Measurements from ENCODE around the gene IMPDH1. TPM values are rescaled to one million over a fixed set of nuclear protein-coding genes. Genes with fewer than 3 reads are reported as not detected.
A peak's percentile ranks its signal among the peaks of the same experiment; 100 is the strongest.

IMPDH1 gene
- total and polyA plus RNA-seq, 2 experiments from 2014 or later, result 34.7 to 70.5 TPM

DNA sequence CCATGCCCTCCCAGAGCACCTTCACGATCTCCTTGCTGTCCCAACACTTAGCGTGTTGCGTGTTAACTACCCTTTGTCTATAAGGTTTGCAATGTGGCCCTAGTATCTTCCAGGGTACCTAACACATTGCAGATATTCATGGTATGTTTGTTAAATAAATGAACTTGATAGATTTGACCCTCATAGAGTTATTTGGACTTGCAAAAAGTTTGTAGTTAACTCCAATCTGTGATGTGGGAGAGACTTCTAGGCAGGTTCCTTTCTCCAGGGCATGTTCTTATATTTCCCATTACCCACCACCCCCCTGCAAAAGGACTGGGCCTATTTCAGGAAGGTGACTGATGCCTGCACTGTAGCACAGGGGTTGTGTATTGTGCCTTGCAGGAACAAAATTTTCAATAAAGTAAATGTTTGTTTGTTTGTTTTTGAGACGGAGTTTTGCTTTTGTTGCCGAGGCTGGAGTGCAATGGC lies 46.5 kb upstream of the IMPDH1 start:
- H4K20me1 ChIP-seq (ENCODE audit: insufficient read depth, poor library complexity, severe bottlenecking), result no peaks in the 10 kb centered on the region
- TF ChIP-seq, protein P1, sequence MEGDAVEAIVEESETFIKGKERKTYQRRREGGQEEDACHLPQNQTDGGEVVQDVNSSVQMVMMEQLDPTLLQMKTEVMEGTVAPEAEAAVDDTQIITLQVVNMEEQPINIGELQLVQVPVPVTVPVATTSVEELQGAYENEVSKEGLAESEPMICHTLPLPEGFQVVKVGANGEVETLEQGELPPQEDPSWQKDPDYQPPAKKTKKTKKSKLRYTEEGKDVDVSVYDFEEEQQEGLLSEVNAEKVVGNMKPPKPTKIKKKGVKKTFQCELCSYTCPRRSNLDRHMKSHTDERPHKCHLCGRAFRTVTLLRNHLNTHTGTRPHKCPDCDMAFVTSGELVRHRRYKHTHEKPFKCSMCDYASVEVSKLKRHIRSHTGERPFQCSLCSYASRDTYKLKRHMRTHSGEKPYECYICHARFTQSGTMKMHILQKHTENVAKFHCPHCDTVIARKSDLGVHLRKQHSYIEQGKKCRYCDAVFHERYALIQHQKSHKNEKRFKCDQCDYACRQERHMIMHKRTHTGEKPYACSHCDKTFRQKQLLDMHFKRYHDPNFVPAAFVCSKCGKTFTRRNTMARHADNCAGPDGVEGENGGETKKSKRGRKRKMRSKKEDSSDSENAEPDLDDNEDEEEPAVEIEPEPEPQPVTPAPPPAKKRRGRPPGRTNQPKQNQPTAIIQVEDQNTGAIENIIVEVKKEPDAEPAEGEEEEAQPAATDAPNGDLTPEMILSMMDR (IDR thresholded peaks at IDR 0.05; ENCODE audit: poor library complexity), result no peak
- TF ChIP-seq EZH2phosphoT487 (IDR thresholded peaks at IDR 0.05; ENCODE audit: low read depth, severe bottlenecking, unreplicated experiment) (no peak), EZH2 (IDR thresholded peaks at IDR 0.05; ENCODE audit: borderline replicate concordance) (no peak)
- peaks cover 24% of the 10 kb centered on the region for H3K4me1 ChIP-seq (ENCODE audit: insufficient read depth)
- WGBS (ENCODE audit: low lambda C conversion rate, missing lambda C conversion rate), result 6% methylated on average over 5 of the region's 5 CpGs
- peak overlapping the region; percentile 59 for H2AFZ ChIP-seq
- H3K79me2 ChIP-seq, result peaks cover 51% of the 10 kb centered on the region
- no peaks in the 10 kb centered on the region for H3K9me3 ChIP-seq (ENCODE audit: low read depth)
- DNase-seq (ENCODE audit: low spot score), result no peak
- H3K27me3 ChIP-seq, result no peaks in the 10 kb centered on the region
- peak overlapping the region; percentile 88 for H3K4me3 ChIP-seq
- no peaks in the 10 kb centered on the region for H3K36me3 ChIP-seq (replicated peaks; ENCODE audit: insufficient read depth, low read depth)
- peak overlapping the region; percentile 99 for H3K27ac ChIP-seq
- H3K9me2 ChIP-seq (replicated peaks; ENCODE audit: insufficient read depth), result no peaks in the 10 kb centered on the region
- peak overlapping the region; percentile 94 for H3K4me2 ChIP-seq

DNA sequence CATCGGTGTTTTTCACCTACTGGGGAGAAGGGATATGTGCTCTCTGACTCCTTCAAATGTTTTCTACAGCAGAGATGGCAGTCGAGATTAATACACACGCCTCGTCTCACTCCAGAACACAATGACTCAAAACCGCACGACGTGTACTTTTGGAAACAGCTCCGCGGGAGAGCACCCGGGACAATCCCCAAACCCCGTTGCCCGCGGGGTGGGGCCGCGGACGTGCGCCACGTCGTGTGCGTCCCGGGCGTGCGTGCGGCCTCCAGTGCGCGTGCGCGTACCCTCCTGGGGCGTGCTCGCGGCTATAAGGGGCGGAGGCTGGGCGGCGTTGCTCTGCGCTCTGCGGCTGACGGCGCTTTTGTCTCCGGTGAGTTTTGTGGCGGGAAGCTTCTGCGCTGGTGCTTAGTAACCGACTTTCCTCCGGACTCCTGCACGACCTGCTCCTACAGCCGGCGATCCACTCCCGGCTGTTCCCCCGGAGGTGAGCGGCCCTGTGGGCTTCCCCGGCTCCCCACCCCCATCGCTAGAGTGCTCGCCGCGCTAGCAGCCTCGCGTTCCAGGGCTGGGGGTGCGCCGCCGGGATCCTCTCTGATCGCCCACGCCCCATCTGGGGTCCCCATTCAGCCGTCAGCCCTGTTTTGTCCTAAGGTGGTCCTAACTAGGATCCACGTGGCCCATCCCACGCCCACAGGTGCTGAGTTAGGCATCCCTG lies 45.9 kb upstream of the IMPDH1 start, which contains the start of gene HILPDA:
Gene HILPDA (plus strand): TSS at position 336 of the 712 bp plus-strand sequence. CDS start 1,391 bp downstream, outside the sequence.
- Histone ChIP-seq H3K79me2 (peaks cover 45% of the 10 kb centered on the region), H3K27me3 (no peaks in the 10 kb centered on the region), H3K27ac (peak within 1 kb of the TSS; percentile 99), H3K4me1 (ENCODE audit: insufficient read depth) (peaks cover 24% of the 10 kb centered on the region), H3K9me3 (ENCODE audit: low read depth) (no peaks in the 10 kb centered on the region), H3K36me3 (replicated peaks; ENCODE audit: insufficient read depth, low read depth) (no peaks in the 10 kb centered on the region), H3K9me2 (replicated peaks; ENCODE audit: insufficient read depth) (no peaks in the 10 kb centered on the region), H3K4me2 (peak within 1 kb of the TSS; percentile 94), H4K20me1 (ENCODE audit: insufficient read depth, poor library complexity, severe bottlenecking) (no peaks in the 10 kb centered on the region), H3K4me3 (peak within 1 kb of the TSS; percentile 88), H2AFZ (peak within 1 kb of the TSS; percentile 59)
- 1% methylated on average over 63 of the region's 64 CpGs for WGBS (ENCODE audit: low lambda C conversion rate, missing lambda C conversion rate)
- peak; percentile 95 for DNase-seq (ENCODE audit: low spot score)
- TF ChIP-seq EZH2phosphoT487 (IDR thresholded peaks at IDR 0.05; ENCODE audit: low read depth, severe bottlenecking, unreplicated experiment) (no peak), EZH2 (IDR thresholded peaks at IDR 0.05; ENCODE audit: borderline replicate concordance) (no peak)
- TF ChIP-seq, protein P1 (IDR thresholded peaks at IDR 0.05; ENCODE audit: poor library complexity), result no peak

DNA sequence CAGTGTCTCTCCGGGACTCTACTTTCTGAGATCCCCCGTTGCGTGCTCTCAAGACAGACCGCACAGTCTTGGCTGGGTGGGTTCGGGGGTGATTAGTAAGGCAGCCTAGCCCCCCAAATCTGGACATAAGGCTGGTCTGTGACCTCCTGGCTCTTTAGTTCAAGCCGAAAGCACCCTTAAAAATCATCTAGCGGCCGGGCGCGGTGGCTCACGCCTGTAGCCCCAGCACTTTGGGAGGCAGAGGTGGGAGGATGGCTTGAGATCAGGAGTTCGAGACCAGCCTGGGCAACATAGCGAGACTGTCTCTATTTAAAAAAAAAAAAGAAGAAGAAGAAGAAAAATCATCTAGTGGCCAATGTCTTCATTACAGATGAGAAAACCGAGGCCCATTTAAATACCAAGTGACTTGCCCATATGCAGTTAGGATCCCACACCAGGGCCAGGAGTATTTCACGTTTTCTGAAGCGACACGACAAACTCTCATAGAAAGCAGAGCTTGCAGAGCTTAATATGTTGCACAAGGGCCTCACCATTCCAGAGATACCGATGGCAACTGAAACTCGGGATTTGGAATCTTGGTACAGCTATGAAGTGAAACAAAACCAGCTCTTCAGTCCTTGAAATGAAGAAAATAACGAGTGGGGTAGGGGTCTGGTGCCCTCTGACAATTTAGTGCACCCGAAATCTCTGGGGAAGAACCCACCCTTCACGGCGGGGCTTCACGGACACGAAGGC lies 45.2 kb upstream of the IMPDH1 start:
- H3K79me2 ChIP-seq, result peaks cover 40% of the 10 kb centered on the region
- H3K9me2 ChIP-seq (replicated peaks; ENCODE audit: insufficient read depth), result no peaks in the 10 kb centered on the region
- WGBS (ENCODE audit: low lambda C conversion rate, missing lambda C conversion rate), result 60% methylated on average over 25 of the region's 25 CpGs
- H3K36me3 ChIP-seq (replicated peaks; ENCODE audit: insufficient read depth, low read depth), result no peaks in the 10 kb centered on the region
- no peaks in the 10 kb centered on the region for H4K20me1 ChIP-seq (ENCODE audit: insufficient read depth, poor library complexity, severe bottlenecking)
- TF ChIP-seq, protein P1 (IDR thresholded peaks at IDR 0.05; ENCODE audit: poor library complexity), result no peak
- TF ChIP-seq EZH2 (IDR thresholded peaks at IDR 0.05; ENCODE audit: borderline replicate concordance) (no peak), EZH2phosphoT487 (IDR thresholded peaks at IDR 0.05; ENCODE audit: low read depth, severe bottlenecking, unreplicated experiment) (no peak)
- peak; percentile 41 for DNase-seq (ENCODE audit: low spot score)
- no peaks in the 10 kb centered on the region for H3K9me3 ChIP-seq (ENCODE audit: low read depth)
- H3K4me1 ChIP-seq (ENCODE audit: insufficient read depth), result peaks cover 24% of the 10 kb centered on the region
- no peaks in the 10 kb centered on the region for H3K27me3 ChIP-seq
- peak overlapping the region; percentile 59 for H2AFZ ChIP-seq
- peak overlapping the region; percentile 88 for H3K4me3 ChIP-seq
- peak overlapping the region; percentile 94 for H3K4me2 ChIP-seq
- H3K27ac ChIP-seq, result peak overlapping the region; percentile 99
